HCT116 (cell line): Measurements from ENCODE around the gene GALNT6. TPM values are rescaled to one million over a fixed set of nuclear protein-coding genes. Genes with fewer than 3 reads are reported as not detected.

Source experiments
- ATAC-seq: fragments of 200-7000 bp; cut with Tn5 transposase; 2 replicates; pipeline ENCODE4 v1.9.1; 2020; ENCODE audit warnings: mild to moderate bottlenecking, moderate library complexity
- BruUV-seq: library from RNA; stranded (reverse); fragments of 400-500 nt; replicated peaks from 2 replicates; lab custom pipeline; 2021; lab: Mats Ljungman, UMichigan
- CTCF ChIA-PET: fragments of 300-600 bp; sonication (Branson Sonifier 250); formaldehyde crosslinking; loops from one replicate; lab custom pipeline; 2021; ENCODE audit warnings: antibody characterized with exemption; lab: Charles Lee
- POLR2A ChIA-PET: fragments of 300-600, 350-600 bp; sonication (Branson Sonifier 250); formaldehyde crosslinking; loops from one replicate; lab custom pipeline; 2021; ENCODE audit warnings: antibody characterized with exemption; lab: Charles Lee
- RAD21 ChIA-PET, 2 experiments: fragments of 300-600 bp; sonication (Branson Sonifier 250); formaldehyde crosslinking; loops; one replicate each; lab custom pipeline; 2023; ENCODE audit warnings: low total read pairs in 2 of 2; ENCODE audit not compliant: uncharacterized antibody in 2 of 2, unreplicated experiment in 2 of 2, low non-redundant PET in 1 of 2; lab: Charles Lee
- DNase-seq: peaks from one replicate; pipeline ENCODE4 v3.0.0-alpha.2; 2010; ENCODE audit warnings: low read depth, low spot score
- H2AFZ ChIP-seq: fragments of 200-600 bp; shearing (Covaris generic), sonication (generic); 2 replicates; pipeline ENCODE4 v1.6.1; 2017; ENCODE audit warnings: low read depth, mixed run types, mixed read lengths, antibody characterized with exemption, low read length; ENCODE audit not compliant: poor library complexity, severe bottlenecking
- H3K27ac ChIP-seq: 2 replicates; pipeline ENCODE4 v1.5.1; 2012; ENCODE audit warnings: low read depth, low read length
- H3K27me3 ChIP-seq: fragments of 200-600 bp; sonication (generic); 2 replicates; pipeline ENCODE4 v1.6.1; 2016; ENCODE audit warnings: mixed run types, low read length, mixed read lengths; ENCODE audit not compliant: insufficient read depth
- H3K36me3 ChIP-seq, 2 experiments: fragments of 200-500 bp in 1 of 2; fragments of 200-600 bp in 1 of 2; sonication (Bioruptor generic) in 1 of 2; sonication (generic) in 1 of 2; 2 replicates each; pipeline versions ENCODE4 v1.5.1 to v1.6.1; 2014 to 2016; ENCODE audit warnings: low read length in 2 of 2, inconsistent platforms in 1 of 2, mixed read lengths in 1 of 2, mixed run types in 1 of 2; ENCODE audit not compliant: insufficient read depth in 2 of 2, control insufficient read depth in 1 of 2
- H3K4me1 ChIP-seq, 2 experiments: fragments of 200-600 bp in 1 of 2; sonication (generic) in 1 of 2; 2 replicates each; pipeline versions ENCODE4 v1.5.1 to v1.6.1; 2012 to 2017; ENCODE audit warnings: low read length in 2 of 2, inconsistent platforms in 1 of 2, mild to moderate bottlenecking in 1 of 2, mixed read lengths in 1 of 2, mixed run types in 1 of 2, moderate library complexity in 1 of 2; ENCODE audit not compliant: insufficient read depth in 2 of 2, control insufficient read depth in 1 of 2
- H3K4me2 ChIP-seq: fragments of 200-600 bp; sonication (generic); 2 replicates; pipeline ENCODE4 v1.6.1; 2017; ENCODE audit warnings: mixed run types, low read length, mixed read lengths
- H3K4me3 ChIP-seq, 2 experiments: fragments of 200-600 bp in 1 of 2; sonication (generic) in 1 of 2; replicated peaks in 1 of 2; 2 replicates each; pipeline ENCODE4 v1.5.1; 2011 to 2016; ENCODE audit warnings: low read length in 2 of 2, control low read depth in 1 of 2, low read depth in 1 of 2, mild to moderate bottlenecking in 1 of 2, mixed read lengths in 1 of 2, mixed run types in 1 of 2
- H3K79me2 ChIP-seq: fragments of 200-600 bp; sonication (generic); 2 replicates; pipeline ENCODE4 v1.6.1; 2017; ENCODE audit warnings: mild to moderate bottlenecking, mixed run types, low read length, moderate library complexity, mixed read lengths; ENCODE audit not compliant: insufficient read depth
- H3K9ac ChIP-seq: fragments of 200-600 bp; sonication (generic); 2 replicates; pipeline ENCODE4 v1.6.1; 2016; ENCODE audit warnings: low read length, mixed read lengths
- H3K9me2 ChIP-seq: fragments of 200-600 bp; sonication (generic), shearing (Covaris generic); 2 replicates; pipeline ENCODE4 v1.6.1; 2017; ENCODE audit warnings: mixed run types, mild to moderate bottlenecking, moderate library complexity; ENCODE audit not compliant: insufficient read depth
- H3K9me3 ChIP-seq, 2 experiments: fragments of 200-500 bp in 1 of 2; fragments of 200-600 bp in 1 of 2; sonication (Bioruptor generic) in 1 of 2; sonication (generic) in 1 of 2; 2 replicates each; pipeline ENCODE4 v1.6.1; 2014 to 2017; ENCODE audit warnings: low read length in 2 of 2, mixed read lengths in 2 of 2, inconsistent platforms in 1 of 2, low read depth in 1 of 2, mild to moderate bottlenecking in 1 of 2, mixed run types in 1 of 2, moderate library complexity in 1 of 2; ENCODE audit not compliant: control insufficient read depth in 1 of 2, insufficient read depth in 1 of 2
- H4K20me1 ChIP-seq: fragments of 200-600 bp; sonication (generic), shearing (Covaris generic); 2 replicates; pipeline ENCODE4 v1.6.1; 2017; ENCODE audit warnings: mixed run types, mild to moderate bottlenecking, moderate library complexity; ENCODE audit not compliant: insufficient read depth
- ATF3 ChIP-seq: IDR thresholded peaks from 2 replicates; pipeline ENCODE4 v1.6.1; 2012
- CBX3 ChIP-seq: IDR thresholded peaks from 2 replicates; pipeline ENCODE4 v1.6.1; 2012; ENCODE audit warnings: low read depth
- CTCF ChIP-seq, 3 experiments: fragments of 200-600 bp in 1 of 3; sonication (generic) in 1 of 3; IDR thresholded peaks in 2 of 3; conservative IDR thresholded peaks in 1 of 3; 2 replicates each; pipeline ENCODE4 v1.5.1; 2012 to 2017; ENCODE audit warnings: low read depth in 2 of 3, low read length in 2 of 3, antibody characterized with exemption in 1 of 3, borderline replicate concordance in 1 of 3, control low read depth in 1 of 3, mild to moderate bottlenecking in 1 of 3, mixed read lengths in 1 of 3, mixed run types in 1 of 3, moderate library complexity in 1 of 3; ENCODE audit not compliant: insufficient read depth in 1 of 3
- ELF1 ChIP-seq: IDR thresholded peaks from 2 replicates; pipeline ENCODE4 v1.6.1; 2012; ENCODE audit warnings: low read depth, borderline replicate concordance
- JUND ChIP-seq: IDR thresholded peaks from 2 replicates; pipeline ENCODE4 v1.6.1; 2012
- MAX ChIP-seq: IDR thresholded peaks from 2 replicates; pipeline ENCODE4 v1.6.1; 2012
- POLR2A ChIP-seq: IDR thresholded peaks from 2 replicates; pipeline ENCODE4 v1.7.0; 2011; ENCODE audit warnings: borderline replicate concordance; ENCODE audit not compliant: insufficient read depth, insufficient read length; ENCODE audit errors: extremely low read depth
- POLR2AphosphoS5 ChIP-seq: IDR thresholded peaks from 2 replicates; pipeline ENCODE4 v1.6.1; 2011; ENCODE audit warnings: mild to moderate bottlenecking, low read depth, low read length, moderate library complexity
- RAD21 ChIP-seq: IDR thresholded peaks from 2 replicates; pipeline ENCODE4 v1.6.1; 2012; ENCODE audit warnings: low read depth, mild to moderate bottlenecking
- REST ChIP-seq: IDR thresholded peaks from 2 replicates; pipeline ENCODE4 v1.6.1; 2012; ENCODE audit warnings: low read depth
- SIN3A ChIP-seq: IDR thresholded peaks from 2 replicates; pipeline ENCODE4 v1.6.1; 2012; ENCODE audit warnings: low read depth
- SP1 ChIP-seq: IDR thresholded peaks from 2 replicates; pipeline ENCODE4 v1.6.1; 2012; ENCODE audit warnings: low read depth
- YY1 ChIP-seq: IDR thresholded peaks from 2 replicates; pipeline ENCODE4 v1.6.1; 2011; ENCODE audit warnings: low read length, low read depth, moderate library complexity, mild to moderate bottlenecking; ENCODE audit not compliant: insufficient replicate concordance; ENCODE audit errors: extremely low read depth
- ZFX ChIP-seq: fragments of 450-650 bp; IDR thresholded peaks from 2 replicates; pipeline ENCODE4 v1.6.1; 2017
- intact Hi-C: fragments of 100-400 bp; cut with micrococcal nuclease; formaldehyde crosslinking; loops from 2 replicates; pipeline ENCODE4 v1.10.0; 2022
- total RNA-seq: library from RNA; stranded (reverse); gene quantifications from one replicate; pipeline ENCODE4 v1.2.1, GENCODE V29; 2021; ENCODE audit not compliant: unreplicated experiment

Gene GALNT6
- total RNA-seq, 1 experiment from 2014 or later = 16.4 TPM

GRCh38 chr12:51348116-51348515 is 43.1 kb downstream of the GALNT6 start:
- CTCF ChIA-PET = no interaction called here
- Histone ChIP-seq H3K9me3 (no peaks in the 10 kb centered on the region), H3K36me3 (no peaks in the 10 kb centered on the region), H3K4me1 (peaks cover 0 to 8% of the 10 kb centered on the region in 2 experiments; a peak in 2 of 4 replicates), H3K9me2 (no peaks in the 10 kb centered on the region)
- ATAC-seq (no peak), DNase-seq (no peak)
- POLR2A ChIA-PET = no interaction called here
- RAD21 ChIA-PET = no interaction called here
- no TSS peak for BruUV-seq
- no peak for TF ChIP-seq SP1
- TF ChIP-seq ELF1 = no peak
- TF ChIP-seq JUND = no peak
- TF ChIP-seq SIN3A = no peak
- TF ChIP-seq ATF3 = no peak
- TF ChIP-seq, all 23 proteins: peak for 0
- Histone ChIP-seq H4K20me1 (no peaks in the 10 kb centered on the region), H3K27ac (no peak overlapping the region), H3K4me3 (no peak overlapping the region), H3K79me2 (no peaks in the 10 kb centered on the region), H2AFZ (no peak overlapping the region), H3K9ac (no peak overlapping the region), H3K4me2 (no peak overlapping the region), H3K27me3 (no peaks in the 10 kb centered on the region)
- intact Hi-C loops = loop anchor here (10.0 kb wide), 1 partner anchor 843 kb away; the partner anchor contains the start of gene DIP2B

- ChIA-PET RAD21 (no interaction called here), POLR2A (no interaction called here), CTCF (no interaction called here)
- no peaks in the 10 kb centered on the region for H4K20me1 ChIP-seq
- intact Hi-C loops = loop anchor here (10.0 kb wide), 1 partner anchor 842 kb away; the partner anchor contains the start of gene DIP2B
- no peaks in the 10 kb centered on the region for H3K36me3 ChIP-seq
- H3K79me2 ChIP-seq = no peaks in the 10 kb centered on the region
- H3K4me2 ChIP-seq = no peak within 1 kb of the TSS
- no peak for ATAC-seq
- H3K9me3 ChIP-seq = no peaks in the 10 kb centered on the region
- H3K9ac ChIP-seq = no peak within 1 kb of the TSS
- H3K4me1 ChIP-seq = peaks cover 0 to 9% of the 10 kb centered on the region in 2 experiments; a peak in 2 of 4 replicates
- no peak within 1 kb of the TSS for H3K27ac ChIP-seq
- H3K27me3 ChIP-seq = no peaks in the 10 kb centered on the region
- H3K4me3 ChIP-seq = no peak within 1 kb of the TSS
- no peak within 1 kb of the TSS for H2AFZ ChIP-seq
- no peak for DNase-seq
- H3K9me2 ChIP-seq = no peaks in the 10 kb centered on the region
- no TSS peak for BruUV-seq
- no peak for TF ChIP-seq POLR2A
- TF ChIP-seq JUND = no peak
- TF ChIP-seq MAX = no peak
- TF ChIP-seq ATF3 = no peak
- no peak for TF ChIP-seq ZFX
- no peak for TF ChIP-seq CBX3
- no peak for TF ChIP-seq RAD21
- TF ChIP-seq POLR2AphosphoS5 = no peak
- TF ChIP-seq ELF1 = no peak
- no peak for TF ChIP-seq SP1
- TF ChIP-seq YY1 = no peak
- no peak for TF ChIP-seq REST
- TF ChIP-seq CTCF (IDR thresholded peaks at IDR 0.05 in 2 of 3, conservative IDR thresholded peaks at IDR 0.05 in 1 of 3; ENCODE audit: borderline replicate concordance in 1 of 3, insufficient read depth in 1 of 3, low read depth in 2 of 3, low read length in 2 of 3) = no peak
Observed at GRCh38 chr12:51346581-51346980, 44.6 kb downstream of the GALNT6 start, which contains the start of gene CELA1. Gene CELA1, minus strand, starts transcription at chr12:51346679. Its CDS starts 41 bp downstream, at chr12:51346638.
